Ecto neural progenitor cell (in vitro differentiated cells): Measurements from ENCODE around the gene RIOK3.
"Not testable (repeated sequence)": the region's sequence is repeated elsewhere in the genome, so short reads cannot be mapped to it uniquely, and the experiment has no call there.

Source experiments
- DNase-seq: peaks from one replicate; pipeline ENCODE4 v3.0.0-alpha.2; 2018; ENCODE audit warnings: low spot score

RIOK3 gene

GRCh38 chr18:23451011-23451410, 2.1 kb upstream of the RIOK3 start:
- DNase-seq = no peak

- no peak for DNase-seq
Observed at GRCh38 chr18:23451491-23451890, 1.6 kb upstream of the RIOK3 start.

- no peak for DNase-seq
Observed at GRCh38 chr18:23452347-23452727, 750 bp upstream of the RIOK3 start.

GRCh38 chr18:23453680-23454058, 582 bp downstream of the RIOK3 start:
- DNase-seq = no peak

GRCh38 chr18:23456835-23457234, 3.7 kb downstream of the RIOK3 start:
- no peak for DNase-seq

GRCh38 chr18:23458830-23459529, 5.9 kb downstream of the RIOK3 start:
- DNase-seq = no peak

GRCh38 chr18:23459530-23459921, 6.4 kb downstream of the RIOK3 start:
- no peak for DNase-seq

- no peak for DNase-seq
Observed at GRCh38 chr18:23460285-23461273, 7.5 kb downstream of the RIOK3 start.

- no peak for DNase-seq
Observed at GRCh38 chr18:23462876-23463275, 9.8 kb downstream of the RIOK3 start.

GRCh38 chr18:23468753-23469459, 15.8 kb downstream of the RIOK3 start:
- DNase-seq = no peak

- no peak for DNase-seq
Observed at GRCh38 chr18:23470620-23471387, 17.7 kb downstream of the RIOK3 start.

- no peak for DNase-seq
Observed at GRCh38 chr18:23471486-23471885, 18.4 kb downstream of the RIOK3 start.

- no peak for DNase-seq
Observed at GRCh38 chr18:23479829-23480505, 26.9 kb downstream of the RIOK3 start.

GRCh38 chr18:23484561-23485182, 31.6 kb downstream of the RIOK3 start:
- DNase-seq = no peak

- DNase-seq = no peak
Observed at GRCh38 chr18:23485386-23485785, 32.3 kb downstream of the RIOK3 start.

- no peak for DNase-seq
Observed at GRCh38 chr18:23487738-23488570, 34.9 kb downstream of the RIOK3 start.

GRCh38 chr18:23489586-23489985, 36.5 kb downstream of the RIOK3 start:
- DNase-seq = not testable (repeated sequence)

GRCh38 chr18:23493654-23494053, 40.6 kb downstream of the RIOK3 start:
- DNase-seq = no peak

GRCh38 chr18:23494992-23495391, 41.9 kb downstream of the RIOK3 start:
- no peak for DNase-seq
